Chondrocyte (in vitro differentiated cells): ENCODE results near the gene NCBP3. TPM values are rescaled to one million over a fixed set of nuclear protein-coding genes. Genes with fewer than 3 reads are reported as not detected.
A peak's percentile ranks its signal among the peaks of the same experiment; 100 is the strongest.

Source experiments
- DNase-seq: peaks from one replicate; pipeline ENCODE4 v3.0.0; 2021; ENCODE audit warnings: mixed read lengths, low spot score
- H3K27ac Mint-ChIP-seq: one replicate; pipeline ENCODE4 v1.8.0; 2021; ENCODE audit warnings: mild to moderate bottlenecking, moderate library complexity, mixed read lengths; ENCODE audit not compliant: unreplicated experiment
- H3K27me3 Mint-ChIP-seq: 2 replicates; pipeline ENCODE4 v1.8.0; 2021; ENCODE audit warnings: low read depth, mixed read lengths
- H3K36me3 Mint-ChIP-seq: 2 replicates; pipeline ENCODE4 v1.8.0; 2021; ENCODE audit warnings: low read depth, mixed read lengths
- H3K4me1 Mint-ChIP-seq: 2 replicates; pipeline ENCODE4 v1.8.0; 2021; ENCODE audit warnings: low read depth, mild to moderate bottlenecking, mixed read lengths
- H3K4me3 Mint-ChIP-seq: one replicate; pipeline ENCODE4 v1.8.0; 2021; ENCODE audit warnings: mild to moderate bottlenecking, moderate library complexity, mixed read lengths; ENCODE audit not compliant: unreplicated experiment
- H3K9me3 Mint-ChIP-seq: 2 replicates; pipeline ENCODE4 v1.8.0; 2021; ENCODE audit warnings: low read depth, mixed read lengths
- total RNA-seq: library from RNA; stranded (reverse); gene quantifications from 3 replicates; pipeline ENCODE4 v1.2.1, GENCODE V29; 2021
- TF ChIP-seq, protein P1 (sequence below): fragments of 200-600 bp; sonication (generic); IDR thresholded peaks from 2 replicates; pipeline ENCODE4 v1.5.0; 2021; ENCODE audit warnings: antibody characterized with exemption, mild to moderate bottlenecking, moderate library complexity

Gene NCBP3
- total RNA-seq, 1 donor from 2014 or later: 33.7 TPM

DNA sequence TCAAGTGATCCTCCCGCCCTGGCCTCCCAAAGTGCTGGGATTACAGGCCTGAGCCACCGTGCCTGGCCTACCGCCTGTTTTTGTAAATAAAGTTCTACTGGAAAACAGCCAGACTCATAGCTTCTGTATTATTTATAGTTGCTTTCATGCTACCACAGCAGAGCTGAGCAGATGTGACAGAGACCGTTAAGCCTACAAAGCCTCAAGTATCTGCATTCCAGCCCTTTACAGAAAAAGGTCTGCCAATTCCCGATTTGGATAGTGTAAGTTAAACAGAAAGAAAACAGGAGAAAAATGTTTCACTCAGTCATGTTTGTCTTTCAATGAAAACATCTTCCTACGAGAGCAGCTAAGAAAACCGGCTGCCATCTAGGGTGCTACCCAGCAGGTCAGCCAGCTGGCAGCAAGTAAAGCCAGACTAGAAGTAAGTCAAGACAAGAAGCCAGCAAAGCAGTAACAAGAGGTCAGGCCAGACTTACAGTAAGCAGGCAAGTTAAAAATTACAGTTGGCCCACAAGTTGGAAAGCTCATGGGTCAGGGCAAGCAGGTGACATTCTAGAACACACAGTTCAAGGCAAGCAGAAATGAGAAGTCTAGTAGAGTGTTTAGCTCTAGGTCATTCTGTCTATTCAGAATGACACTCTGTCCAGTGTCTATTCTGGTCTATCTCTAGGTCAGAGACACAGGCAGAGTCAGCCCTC lies 17.7 kb downstream of the NCBP3 start:
- Mint-ChIP-seq H3K4me3 (no peak overlapping the region), H3K27ac (peak overlapping the region; percentile 94), H3K9me3 (no peaks in the 10 kb centered on the region), H3K27me3 (no peaks in the 10 kb centered on the region), H3K4me1 (peaks cover 28% of the 10 kb centered on the region), H3K36me3 (peaks cover 7% of the 10 kb centered on the region)
- no peak for DNase-seq
- TF ChIP-seq, protein P1, sequence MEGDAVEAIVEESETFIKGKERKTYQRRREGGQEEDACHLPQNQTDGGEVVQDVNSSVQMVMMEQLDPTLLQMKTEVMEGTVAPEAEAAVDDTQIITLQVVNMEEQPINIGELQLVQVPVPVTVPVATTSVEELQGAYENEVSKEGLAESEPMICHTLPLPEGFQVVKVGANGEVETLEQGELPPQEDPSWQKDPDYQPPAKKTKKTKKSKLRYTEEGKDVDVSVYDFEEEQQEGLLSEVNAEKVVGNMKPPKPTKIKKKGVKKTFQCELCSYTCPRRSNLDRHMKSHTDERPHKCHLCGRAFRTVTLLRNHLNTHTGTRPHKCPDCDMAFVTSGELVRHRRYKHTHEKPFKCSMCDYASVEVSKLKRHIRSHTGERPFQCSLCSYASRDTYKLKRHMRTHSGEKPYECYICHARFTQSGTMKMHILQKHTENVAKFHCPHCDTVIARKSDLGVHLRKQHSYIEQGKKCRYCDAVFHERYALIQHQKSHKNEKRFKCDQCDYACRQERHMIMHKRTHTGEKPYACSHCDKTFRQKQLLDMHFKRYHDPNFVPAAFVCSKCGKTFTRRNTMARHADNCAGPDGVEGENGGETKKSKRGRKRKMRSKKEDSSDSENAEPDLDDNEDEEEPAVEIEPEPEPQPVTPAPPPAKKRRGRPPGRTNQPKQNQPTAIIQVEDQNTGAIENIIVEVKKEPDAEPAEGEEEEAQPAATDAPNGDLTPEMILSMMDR: no peak

DNA sequence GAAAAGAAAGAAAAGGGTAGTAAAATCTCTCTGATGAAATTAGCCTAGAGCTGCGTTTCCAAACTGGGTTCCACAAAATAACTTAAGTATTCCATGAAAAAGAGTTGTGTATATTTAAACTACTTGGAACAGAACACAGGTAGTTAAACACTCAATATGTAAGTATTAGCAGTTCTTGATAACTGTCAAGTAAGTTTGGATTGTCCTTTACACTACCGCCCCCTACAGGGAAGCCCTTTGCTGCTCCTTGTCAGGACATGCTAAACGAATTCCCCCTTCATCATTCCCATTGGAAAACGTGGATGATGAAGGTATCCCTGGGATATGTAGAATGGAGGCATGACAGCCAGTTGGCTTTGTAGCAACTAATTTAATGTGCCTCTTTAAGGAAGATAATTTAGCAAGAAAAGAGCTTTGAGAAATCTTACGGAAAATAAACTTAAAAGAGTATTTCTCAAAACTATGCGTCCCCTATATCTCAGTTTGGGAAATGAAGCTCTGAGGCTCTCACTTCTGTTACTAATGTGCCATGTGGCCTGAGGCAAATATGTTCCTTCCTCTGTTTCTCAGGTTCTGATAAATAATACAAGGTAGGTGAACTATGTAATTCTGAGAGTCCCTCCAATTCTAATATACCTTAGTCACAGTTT lies 18.8 kb downstream of the NCBP3 start:
- no peak overlapping the region for H3K4me3 Mint-ChIP-seq
- peak overlapping the region; percentile 94 for H3K27ac Mint-ChIP-seq
- TF ChIP-seq, protein P1: peak; percentile 80
- no peaks in the 10 kb centered on the region for H3K27me3 Mint-ChIP-seq
- H3K36me3 Mint-ChIP-seq: peaks cover 10% of the 10 kb centered on the region
- no peaks in the 10 kb centered on the region for H3K9me3 Mint-ChIP-seq
- H3K4me1 Mint-ChIP-seq: peaks cover 28% of the 10 kb centered on the region
- DNase-seq: no peak

DNA sequence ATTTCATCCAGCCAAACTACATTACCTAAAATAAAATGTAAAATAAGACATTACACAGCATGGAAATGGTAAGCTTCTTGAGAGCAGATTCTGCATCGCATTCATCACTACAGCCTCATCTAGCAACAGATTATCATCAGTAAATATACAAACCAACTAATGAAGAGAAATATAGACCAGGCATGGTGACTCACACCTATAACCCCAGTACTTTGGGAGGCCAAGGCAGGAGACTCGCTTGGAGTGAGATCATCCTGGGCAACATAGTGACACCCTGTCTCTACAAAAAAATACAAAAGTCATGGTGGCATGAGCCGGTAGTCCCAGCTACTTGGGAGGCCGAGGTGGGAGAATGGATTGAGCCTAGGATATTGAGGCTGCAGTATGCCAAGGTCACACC lies 19.9 kb downstream of the NCBP3 start:
- H3K9me3 Mint-ChIP-seq: no peaks in the 10 kb centered on the region
- H3K27ac Mint-ChIP-seq: no peak overlapping the region
- no peak for DNase-seq
- peaks cover 28% of the 10 kb centered on the region for H3K4me1 Mint-ChIP-seq
- H3K27me3 Mint-ChIP-seq: no peaks in the 10 kb centered on the region
- H3K36me3 Mint-ChIP-seq: peaks cover 13% of the 10 kb centered on the region
- no peak overlapping the region for H3K4me3 Mint-ChIP-seq
- TF ChIP-seq, protein P1: no peak

DNA sequence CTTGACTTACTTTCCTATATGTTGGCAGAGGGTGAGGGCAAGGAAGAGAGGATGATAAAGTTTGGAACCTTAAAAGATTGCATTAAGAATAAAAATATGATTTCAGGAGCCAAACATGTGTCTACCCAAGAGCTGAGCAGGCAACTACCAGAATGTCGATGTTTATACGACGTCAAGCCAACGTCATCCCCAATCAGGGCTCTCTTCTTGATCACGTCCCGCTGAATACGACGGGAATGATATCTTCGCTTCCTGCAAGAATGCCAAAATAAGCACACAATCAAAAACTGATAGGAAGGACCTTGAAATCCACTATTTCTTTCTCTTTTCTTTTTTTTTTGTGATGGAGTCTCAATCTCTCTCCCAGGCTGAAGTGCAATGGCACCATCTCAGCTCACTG lies 24.9 kb downstream of the NCBP3 start:
- no peak for DNase-seq
- H3K4me1 Mint-ChIP-seq: no peaks in the 10 kb centered on the region
- peaks cover 27% of the 10 kb centered on the region for H3K36me3 Mint-ChIP-seq
- no peak overlapping the region for H3K4me3 Mint-ChIP-seq
- no peaks in the 10 kb centered on the region for H3K9me3 Mint-ChIP-seq
- TF ChIP-seq, protein P1: no peak
- H3K27ac Mint-ChIP-seq: no peak overlapping the region
- no peaks in the 10 kb centered on the region for H3K27me3 Mint-ChIP-seq

DNA sequence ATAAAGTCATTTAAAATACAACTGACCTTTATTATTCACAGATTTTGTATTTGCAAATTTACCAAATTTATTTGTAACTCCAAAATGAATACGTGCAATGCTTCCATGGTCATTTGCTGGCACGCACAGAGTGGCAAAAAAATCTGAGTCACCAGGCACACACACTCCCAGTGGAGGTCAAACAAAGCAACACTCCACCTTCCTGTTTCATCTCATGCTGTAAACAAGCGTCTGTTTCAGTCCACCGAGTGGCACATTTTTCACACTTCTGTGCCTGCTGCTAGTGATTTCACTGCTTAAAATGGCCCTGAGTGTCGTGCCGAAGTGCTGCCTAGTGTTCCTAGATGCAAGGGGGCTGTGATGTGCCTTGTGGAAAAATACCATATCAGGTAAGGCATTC lies 27.3 kb downstream of the NCBP3 start:
- Mint-ChIP-seq H3K4me1 (no peaks in the 10 kb centered on the region), H3K27me3 (no peaks in the 10 kb centered on the region), H3K9me3 (no peaks in the 10 kb centered on the region), H3K36me3 (peaks cover 40% of the 10 kb centered on the region), H3K27ac (no peak overlapping the region), H3K4me3 (no peak overlapping the region)
- no peak for DNase-seq
- TF ChIP-seq, protein P1: no peak
